Fibroblast of skin of scalp (primary cell): ENCODE measurements around the gene USP24.
"Not testable (repeated sequence)": the region's sequence is repeated elsewhere in the genome, so short reads cannot be mapped to it uniquely, and the experiment has no call there.

ENCODE experiments used
- DNase-seq: peaks from one replicate; pipeline ENCODE4 v3.0.0-alpha.2; 2013

The USP24 gene

DNA sequence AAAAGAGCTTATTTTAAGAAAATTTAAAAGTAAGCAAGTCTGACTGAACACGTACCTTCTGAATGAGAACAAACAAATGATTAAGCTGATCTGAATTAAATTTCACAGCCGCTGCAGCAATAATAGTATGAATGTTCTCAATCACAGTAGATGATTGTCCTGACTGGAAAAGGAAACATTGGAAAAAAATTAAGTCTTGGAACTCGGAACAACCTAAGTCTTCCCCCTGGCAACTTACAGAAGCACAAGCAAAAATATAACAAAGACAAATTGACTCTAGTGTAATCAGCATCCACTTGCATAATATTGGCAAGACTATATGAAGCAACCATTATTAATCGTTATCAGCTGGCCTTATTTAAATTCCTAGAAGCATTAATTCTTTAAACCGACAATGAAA lies 60.5 kb downstream of the USP24 start:
- no peak for DNase-seq

DNA sequence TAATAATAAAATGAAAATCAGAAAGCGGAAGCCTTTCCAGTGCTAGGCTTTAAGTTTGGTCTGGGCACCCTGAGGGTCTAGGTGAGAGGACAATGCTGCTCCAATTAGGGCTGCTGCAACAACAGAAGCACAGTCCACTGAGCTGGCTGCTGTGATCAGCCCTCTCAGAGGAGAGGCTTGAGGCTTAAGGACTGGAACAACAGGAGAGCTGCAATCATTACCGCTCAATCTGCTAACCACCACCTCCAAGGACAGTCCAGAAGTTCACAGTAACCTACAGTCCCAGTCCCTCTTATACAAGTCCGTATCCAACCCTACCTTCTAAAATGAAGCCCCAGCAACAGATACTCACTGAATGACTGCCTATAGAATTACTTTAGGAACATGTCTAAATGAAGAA lies 62.1 kb downstream of the USP24 start:
- no peak for DNase-seq

DNA sequence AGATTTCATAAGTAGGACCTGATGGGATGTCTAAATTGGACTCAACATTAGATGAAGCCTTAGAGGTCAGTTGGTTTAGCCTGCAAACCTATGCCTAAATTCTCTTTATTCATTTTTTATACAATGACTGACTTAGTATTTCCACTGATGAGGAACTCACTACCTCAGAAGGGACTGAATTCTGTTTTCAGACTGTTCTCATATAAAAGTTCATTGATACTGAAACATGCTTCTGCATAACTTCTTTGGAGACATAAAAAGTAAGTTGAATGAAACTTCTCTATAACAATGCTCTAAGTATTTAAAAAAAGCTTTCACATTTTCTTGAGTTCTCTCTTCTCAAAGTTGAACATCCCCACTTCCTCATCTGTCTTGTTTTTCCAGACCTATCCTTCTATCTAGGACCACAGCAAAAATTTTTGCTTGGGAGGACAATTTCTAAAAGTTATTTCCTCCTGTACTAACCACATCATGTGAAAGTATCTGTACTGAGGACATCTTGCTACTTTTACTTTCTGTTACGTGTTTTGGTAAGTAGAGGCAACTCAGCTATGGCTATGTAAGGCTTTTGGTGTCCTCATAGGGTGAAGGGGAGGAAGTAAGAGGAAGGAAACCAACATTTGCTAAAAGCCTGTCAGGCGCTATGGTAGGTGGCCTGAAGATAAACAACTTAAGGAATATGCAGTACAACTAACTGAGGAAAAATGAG lies 64.1 kb downstream of the USP24 start:
- DNase-seq = no peak

DNA sequence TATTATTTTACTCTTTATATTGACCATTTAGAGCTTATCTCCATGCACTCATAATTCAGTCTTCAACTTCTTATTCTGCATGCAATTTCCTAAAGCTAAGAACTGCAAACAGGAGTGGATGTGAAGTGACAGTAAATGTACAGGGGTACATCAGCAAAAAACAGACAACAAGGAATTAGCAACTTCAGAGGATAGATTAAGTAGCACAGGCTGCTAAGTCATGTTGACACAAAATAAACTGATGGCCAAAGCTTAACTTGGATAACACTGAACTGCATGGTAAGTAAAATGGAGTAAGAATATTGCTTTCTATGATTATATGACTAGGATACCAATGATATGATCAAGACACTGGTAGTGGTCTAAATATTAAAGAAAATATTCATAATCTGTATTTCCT lies 66.5 kb downstream of the USP24 start:
- no peak for DNase-seq

DNA sequence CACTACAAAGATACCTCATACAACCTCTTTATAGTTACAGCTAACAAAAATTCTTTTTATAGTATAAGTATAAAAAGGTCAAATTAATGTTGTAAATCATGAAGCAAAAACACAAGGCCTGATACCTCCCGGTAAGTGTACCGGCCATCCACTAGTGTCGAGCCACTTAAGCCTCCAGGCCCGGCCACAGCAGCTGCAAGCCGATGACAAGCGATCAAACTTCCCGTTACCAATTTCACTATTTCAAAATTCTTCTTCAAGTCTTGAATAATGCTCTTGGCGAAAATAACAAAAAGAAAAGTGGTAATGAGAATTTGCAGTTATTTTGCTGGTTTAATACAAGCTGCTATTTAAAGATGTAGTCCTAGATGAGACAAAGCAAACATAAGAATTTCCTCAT lies 67.6 kb downstream of the USP24 start:
- DNase-seq = no peak

DNA sequence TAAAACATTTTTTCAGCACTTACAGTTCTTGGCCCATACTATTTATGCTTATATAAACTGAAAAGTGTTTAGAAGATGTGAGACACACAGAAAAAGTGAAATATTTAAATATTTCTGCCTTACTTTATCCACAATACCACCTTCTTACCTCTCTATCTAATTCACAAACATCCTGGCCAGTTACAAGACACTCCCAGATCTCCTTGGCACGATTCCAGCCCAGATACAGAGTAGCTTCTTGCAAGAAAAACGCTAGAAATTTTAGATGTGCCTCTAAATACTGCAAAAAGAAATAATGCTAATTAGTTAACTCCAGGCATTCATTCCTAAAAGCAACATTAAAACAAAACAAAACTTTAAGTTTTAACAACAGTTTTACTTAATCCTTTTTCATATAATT lies 68.4 kb downstream of the USP24 start:
- no peak for DNase-seq

DNA sequence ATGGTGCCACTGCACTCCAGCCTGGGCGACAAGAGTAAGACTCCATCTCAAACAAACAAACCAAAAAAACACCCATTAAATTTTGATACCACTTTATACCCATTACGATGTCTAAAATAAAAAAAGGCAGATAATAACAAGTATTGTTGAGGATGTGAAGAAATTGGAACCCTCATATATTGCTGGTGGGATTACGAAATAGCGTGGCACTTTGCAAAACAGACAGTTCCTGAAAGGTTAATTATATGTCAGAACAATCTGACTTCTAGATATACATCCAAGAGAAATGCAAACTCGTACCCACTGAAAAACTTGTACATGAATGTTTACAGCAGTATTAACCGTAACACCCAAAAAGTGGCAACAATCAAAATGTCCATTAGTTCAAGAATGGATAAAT lies 70.3 kb downstream of the USP24 start:
- DNase-seq = no peak

DNA sequence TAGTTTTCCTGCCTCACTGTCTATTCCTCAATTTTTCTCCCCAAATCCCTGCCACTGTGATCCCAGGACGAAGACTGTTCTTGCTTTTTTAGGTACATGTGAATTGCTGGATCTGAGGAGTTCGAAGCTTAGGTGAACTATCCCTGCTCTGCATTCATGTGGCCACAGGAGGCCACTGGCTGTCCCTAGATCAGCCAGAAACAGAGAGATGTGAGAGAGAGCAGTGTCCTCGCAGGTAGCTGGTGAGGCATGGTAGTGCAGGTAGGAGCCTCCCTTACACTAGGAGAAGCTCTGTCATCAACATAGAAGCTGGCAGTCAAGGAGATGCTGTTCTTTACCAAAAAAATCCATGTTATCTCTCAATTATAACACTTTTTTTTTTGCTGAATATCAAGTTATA lies 71.5 kb downstream of the USP24 start:
- DNase-seq = no peak

DNA sequence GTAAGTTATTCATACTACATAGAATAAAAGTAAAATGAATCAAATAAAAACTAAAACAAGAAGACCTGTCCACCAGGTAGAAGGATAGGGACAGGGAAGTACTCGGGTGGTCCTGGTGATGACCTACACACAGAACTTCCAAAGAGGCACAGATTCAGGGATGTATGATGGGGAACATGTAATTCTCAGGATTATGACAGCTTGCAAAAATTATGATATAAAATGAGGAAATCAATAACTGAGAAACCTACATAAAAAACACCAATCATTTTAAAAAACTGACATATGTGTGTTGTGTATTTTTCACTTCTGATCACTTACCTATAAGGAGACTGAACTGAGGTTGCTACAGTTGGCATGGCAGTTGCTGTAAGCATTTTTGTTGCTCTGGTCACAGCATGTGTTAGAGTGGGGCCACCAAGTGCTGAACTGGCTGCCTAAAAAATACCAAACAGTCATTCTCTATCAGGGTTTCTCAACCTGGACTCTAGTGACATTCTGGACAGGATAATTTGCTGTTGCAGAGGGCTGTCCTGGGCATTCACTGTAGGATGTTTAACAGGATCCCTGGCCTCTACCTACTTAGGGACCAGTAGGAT lies 73.8 kb downstream of the USP24 start:
- DNase-seq = no peak

DNA sequence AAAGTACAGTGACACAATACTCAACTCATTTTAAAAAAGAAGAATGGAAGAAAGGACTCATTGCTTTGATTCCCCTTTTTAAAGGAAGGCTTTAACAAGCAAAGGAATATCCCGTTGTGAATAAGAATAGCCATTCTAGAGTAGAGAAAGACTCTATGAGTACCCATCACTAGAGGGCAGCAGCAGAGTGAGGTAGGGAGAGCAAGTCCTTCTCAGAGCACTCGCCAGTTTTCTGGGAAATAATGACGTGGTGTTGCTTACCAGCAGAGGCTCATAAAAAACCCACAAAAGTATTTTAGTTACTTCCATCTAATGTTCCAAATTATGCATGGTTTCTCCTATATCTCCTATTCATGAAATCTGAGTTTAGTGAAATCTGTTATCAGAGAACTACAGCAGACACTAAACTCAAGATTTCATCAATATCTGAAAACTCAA lies 74.6 kb downstream of the USP24 start:
- DNase-seq = peak; percentile 86

DNA sequence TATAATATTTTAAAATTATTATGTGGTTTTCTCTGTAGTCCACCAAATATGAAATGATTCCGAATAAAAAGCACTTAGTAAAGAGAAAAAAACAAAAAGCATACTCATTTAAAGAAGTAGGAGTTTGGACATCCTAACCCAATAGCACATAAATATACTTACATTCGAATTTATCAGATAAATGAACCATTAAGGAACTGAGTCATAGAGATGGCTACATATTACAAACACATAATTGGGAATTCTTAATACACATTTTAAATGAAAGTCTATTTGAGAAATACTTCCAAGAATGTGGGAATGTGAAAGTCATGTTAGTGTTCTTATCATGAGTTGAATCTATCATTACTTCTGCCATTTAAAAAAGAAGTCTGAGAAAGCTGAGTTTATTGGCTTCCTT lies 75.0 kb downstream of the USP24 start:
- DNase-seq = no peak

DNA sequence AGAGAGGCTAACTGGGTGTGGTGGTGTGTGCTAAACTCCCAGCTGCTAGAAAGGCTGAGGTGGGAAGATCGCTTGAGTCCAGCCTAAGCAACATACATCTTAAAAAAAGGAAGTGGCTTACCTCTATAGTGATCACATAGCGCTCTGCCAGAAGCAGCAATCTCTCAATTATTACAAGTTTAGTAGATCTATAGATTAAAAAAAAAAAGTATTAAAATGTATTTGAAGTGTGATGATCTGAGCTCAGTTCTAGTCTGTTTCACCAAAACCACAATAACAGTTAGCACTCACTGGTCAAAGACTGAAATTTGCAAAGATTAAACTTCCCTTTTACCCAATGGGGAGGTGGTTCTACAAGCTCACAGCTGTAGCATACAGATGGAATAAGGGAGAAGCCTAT lies 76.3 kb downstream of the USP24 start:
- DNase-seq = no peak

DNA sequence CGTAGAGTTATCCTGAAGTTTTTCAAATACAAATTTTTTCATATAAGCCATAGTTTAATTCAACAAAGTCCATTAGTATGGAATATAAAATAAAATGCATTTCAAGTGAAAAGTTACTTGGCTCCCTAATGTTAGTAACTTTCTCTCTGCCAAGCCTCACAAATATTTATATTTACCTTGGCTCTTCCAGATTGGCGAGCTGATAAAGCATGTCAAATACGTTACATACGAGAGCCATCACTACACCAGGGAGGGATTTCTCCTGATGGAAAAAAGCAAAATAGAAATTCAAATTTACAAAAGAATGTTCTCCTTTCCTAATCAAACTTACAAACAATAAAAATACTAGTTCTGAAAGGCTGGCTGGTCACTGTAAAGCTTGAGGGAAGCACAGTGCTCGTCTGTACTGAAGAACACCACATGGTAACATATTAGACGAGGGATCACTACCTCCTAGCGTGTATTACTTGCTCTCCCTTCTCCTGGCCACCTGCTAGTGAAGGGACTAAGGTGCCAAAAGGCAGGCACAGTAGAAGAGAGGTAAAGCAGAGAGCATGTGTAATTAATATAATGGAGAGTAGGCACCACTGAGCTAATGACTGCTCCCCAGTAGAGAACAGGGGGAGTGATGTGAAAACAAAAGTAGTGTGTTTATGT lies 80.9 kb downstream of the USP24 start:
- DNase-seq = no peak

DNA sequence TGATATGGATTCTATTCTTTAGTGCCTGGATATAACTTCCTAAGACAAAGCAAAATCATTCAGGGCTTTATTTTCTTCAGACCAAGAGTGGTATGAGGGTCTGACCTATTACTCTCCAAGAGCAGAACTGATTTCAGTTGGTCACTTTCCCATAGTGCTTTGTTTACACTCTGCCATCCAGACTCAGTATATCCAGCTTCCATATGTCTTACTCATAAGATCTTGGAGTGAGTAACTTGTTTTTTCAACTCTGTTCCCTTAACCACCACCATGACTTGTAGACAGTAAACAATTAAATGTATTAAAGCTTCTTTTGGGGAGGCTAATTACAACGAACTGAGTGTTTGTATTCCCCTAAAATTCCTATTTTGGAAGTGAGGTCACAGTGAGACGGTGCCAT lies 83.4 kb downstream of the USP24 start:
- DNase-seq = peak; percentile 54

DNA sequence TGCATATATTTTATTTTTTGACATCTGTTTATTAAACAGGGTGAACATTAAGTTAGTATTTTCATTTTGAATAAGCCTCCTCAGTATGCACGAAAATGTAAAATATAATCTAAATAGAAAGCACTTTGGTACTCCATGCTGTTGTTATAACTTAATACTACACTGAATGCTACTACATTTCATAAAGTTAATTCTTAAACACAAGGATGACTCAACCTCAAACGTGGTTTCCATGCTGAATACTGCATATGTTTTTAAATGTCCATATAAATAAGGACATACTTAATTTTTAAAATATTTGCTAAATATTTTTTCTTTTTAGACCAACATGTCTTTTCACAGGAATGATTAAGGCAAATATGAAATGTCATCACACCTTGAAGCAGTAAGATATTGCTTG lies 83.9 kb downstream of the USP24 start:
- peak; percentile 31 for DNase-seq

DNA sequence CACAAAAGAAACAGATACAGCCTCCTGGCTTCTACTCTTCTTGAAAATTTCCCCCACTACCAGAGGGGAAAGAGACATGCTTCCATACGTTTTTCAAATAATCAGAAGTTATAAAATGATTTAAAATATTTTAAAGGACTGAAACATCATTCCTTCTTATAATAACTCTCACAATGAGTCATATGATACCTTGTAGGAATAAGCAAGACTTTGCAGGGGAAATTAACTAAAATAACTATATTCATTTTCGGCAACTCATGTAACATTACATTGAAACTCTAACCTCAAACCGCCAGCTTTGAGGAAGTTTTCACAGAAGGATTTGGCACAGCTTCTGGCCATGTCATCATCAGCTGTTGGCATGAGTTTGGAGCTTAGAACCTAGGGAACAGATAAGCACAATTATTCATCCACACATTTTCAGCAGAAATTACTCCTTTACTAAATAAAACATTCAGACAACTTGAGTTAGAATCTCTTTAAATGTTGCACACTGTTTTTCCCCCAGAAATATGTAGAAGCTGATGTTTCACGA lies 85.9 kb downstream of the USP24 start:
- DNase-seq = peak; percentile 29

DNA sequence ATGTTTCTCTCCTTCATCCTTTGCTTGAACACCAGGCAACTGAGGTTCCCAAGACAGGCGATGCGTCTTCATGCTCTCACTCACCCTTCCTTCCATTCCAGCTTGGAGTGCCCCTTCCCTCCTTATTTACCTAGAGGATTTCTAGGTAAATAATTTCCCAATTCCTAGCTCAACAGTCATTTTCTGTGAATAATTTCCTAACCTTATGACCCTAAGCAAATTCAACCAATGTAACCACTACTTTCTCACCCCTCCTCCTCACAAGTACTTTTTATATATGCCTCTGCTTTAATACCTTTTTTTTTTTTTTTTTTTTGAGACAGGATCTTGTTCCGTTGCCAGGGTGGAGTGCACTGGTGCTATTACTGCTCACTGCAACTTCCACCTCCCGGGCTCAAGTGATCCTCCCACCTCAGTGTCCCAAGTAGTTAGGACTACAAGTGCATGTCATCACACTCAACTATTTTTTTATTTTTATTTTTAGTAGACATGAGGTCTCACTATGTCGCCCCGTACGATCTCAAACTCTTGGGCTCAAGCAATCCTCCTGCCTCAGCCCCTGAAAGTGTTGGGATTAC lies 86.7 kb downstream of the USP24 start:
- DNase-seq = no peak

DNA sequence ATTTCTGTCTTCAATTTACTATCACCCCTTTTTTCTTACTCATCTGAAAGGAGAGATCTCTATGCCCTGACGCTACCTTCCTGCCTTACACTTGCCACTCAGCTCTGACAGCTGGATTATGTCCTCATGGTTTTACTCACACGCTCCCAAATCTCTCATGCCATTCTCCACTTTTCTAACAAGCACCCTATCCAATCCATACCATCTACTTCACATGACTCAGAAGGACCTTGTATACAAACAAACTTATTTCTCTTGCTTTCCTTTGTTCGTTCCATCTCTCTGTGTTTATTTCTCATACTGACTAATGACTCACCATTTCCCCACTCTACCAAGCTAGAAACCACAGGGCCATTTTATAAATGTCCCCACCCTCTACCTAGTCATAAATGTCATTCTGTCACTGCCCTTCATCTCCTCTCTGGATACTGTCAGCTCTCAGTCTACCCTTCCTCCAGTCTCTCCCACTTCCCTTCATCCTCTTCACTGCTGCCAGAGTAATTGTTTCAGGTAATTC lies 87.3 kb downstream of the USP24 start:
- DNase-seq = no peak

DNA sequence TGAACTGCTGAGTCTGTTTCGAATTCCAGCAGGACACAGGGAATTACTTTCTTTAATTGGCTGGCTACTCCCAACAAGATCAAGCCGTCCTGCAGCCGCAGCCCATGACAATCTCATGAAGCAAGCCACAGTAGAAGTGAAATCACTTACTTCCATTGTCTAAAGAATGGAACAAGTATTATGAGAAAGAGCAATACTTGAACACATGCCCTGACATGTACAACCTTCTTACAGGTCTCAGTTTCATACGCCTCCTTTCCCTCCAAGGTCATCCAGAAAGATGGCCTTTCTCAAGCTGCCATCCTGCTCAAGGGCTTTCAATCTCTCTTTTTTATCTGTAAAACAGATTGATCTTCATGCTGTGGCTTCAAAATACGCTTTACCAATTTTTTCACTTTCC lies 90.7 kb downstream of the USP24 start:
- DNase-seq = no peak

DNA sequence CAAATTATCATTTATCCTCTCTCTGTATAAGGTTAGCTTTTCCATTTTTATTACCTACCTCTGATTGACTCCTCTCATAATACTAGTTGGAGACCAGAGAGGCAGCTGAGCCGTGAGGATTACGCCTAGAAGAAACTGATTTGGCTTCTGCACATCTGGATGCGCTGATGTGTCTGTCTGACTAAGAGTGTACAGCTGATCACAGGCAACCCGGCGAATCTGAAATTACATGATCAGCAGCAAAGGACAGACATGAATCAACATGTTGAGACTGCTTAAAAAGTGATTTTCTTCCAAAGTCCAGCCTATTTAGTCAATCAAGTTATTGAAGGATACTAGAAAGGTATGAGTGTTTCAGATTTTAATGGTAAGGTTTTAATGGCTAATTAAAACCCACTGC lies 94.6 kb downstream of the USP24 start:
- no peak for DNase-seq

DNA sequence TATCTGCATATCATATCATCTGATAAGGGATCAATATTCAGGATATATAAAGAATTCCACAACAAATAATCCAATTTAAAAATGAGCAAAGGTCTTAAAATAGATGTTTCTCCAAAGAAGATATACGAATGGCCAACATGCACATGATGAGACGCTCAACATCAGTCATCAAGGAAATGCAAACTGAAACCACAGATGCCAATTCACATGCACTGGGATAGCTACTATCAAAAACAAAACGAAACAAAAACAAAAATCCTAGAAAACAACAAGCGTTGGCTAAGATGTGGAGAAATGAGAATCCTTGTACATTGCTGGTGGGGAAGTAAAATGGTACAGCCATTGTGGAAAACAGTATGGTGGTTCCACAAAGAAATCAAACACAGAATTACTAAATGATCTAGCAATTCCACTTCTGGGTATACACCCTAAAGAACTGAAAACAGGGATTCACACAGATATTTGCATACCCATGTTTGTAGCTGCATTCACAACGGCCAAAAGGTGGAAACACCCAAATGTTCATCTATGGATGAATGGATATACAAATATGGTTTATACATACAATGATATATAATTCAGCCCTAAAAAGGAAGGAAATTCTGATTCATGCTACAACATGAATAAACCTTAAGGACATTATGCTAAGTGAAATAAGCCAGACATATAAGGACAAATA lies 96.4 kb downstream of the USP24 start:
- DNase-seq = no peak

DNA sequence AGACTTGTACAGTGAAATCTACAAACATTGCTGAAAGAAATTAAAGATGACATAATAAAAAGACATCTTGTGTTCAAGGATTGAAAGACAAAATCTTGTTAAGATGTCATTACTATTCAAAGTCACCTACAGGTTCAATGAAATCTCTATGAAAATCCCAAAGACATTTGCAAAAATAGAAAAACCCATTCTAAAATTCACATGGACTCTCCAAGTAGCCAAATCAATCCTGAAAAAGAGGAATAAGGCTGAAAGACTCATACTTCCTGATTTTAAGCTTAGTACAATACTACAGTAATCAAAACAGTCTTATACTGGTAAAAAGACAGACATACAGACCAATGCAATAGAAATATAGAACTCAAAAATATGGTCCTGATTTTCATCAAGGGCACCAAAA lies 97.2 kb downstream of the USP24 start:
- no peak for DNase-seq

DNA sequence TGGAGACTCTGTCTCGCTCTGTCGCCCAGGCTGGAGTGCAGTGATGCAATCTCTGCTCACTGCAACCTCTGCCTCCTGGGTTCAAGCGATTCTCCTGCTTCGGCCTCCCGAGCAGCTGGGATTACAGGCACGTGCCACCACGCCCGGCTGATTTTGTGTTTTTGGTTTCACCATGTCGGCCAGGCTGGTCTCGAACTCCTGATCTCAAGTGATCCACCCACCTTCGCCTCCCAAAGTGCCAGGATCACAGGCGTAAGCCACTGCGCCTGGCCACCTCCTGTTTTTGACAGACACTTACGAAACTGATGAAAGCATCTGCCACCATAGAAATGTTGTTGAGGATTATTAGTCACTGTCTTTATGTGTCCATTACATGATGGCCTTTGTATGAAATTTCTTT lies 106.2 kb downstream of the USP24 start:
- DNase-seq = not testable (repeated sequence)
